ENCODE measurements around the gene DYNLL2.
A peak's percentile ranks its signal among the peaks of the same experiment; 100 is the strongest.

Gene DYNLL2

GRCh38 chr17:58089111-58089510, 5.9 kb downstream of the DYNLL2 start:
- DNase-seq (ENCODE audit: low read depth, low spot score): no peak
- TF ChIP-seq, protein P1, sequence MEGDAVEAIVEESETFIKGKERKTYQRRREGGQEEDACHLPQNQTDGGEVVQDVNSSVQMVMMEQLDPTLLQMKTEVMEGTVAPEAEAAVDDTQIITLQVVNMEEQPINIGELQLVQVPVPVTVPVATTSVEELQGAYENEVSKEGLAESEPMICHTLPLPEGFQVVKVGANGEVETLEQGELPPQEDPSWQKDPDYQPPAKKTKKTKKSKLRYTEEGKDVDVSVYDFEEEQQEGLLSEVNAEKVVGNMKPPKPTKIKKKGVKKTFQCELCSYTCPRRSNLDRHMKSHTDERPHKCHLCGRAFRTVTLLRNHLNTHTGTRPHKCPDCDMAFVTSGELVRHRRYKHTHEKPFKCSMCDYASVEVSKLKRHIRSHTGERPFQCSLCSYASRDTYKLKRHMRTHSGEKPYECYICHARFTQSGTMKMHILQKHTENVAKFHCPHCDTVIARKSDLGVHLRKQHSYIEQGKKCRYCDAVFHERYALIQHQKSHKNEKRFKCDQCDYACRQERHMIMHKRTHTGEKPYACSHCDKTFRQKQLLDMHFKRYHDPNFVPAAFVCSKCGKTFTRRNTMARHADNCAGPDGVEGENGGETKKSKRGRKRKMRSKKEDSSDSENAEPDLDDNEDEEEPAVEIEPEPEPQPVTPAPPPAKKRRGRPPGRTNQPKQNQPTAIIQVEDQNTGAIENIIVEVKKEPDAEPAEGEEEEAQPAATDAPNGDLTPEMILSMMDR (IDR thresholded peaks at IDR 0.05; ENCODE audit: low read depth, low read length): no peak
- H3K4me3 ChIP-seq (ENCODE audit: low read depth, low read length): no peak overlapping the region
- in situ Hi-C loops (cut with HindIII; ENCODE audit: low sequenced_read_pairs): no loop called here

- H3K4me3 ChIP-seq (ENCODE audit: low read depth, low read length): no peak overlapping the region
- no peak for DNase-seq (ENCODE audit: low read depth, low spot score)
- TF ChIP-seq, protein P1 (IDR thresholded peaks at IDR 0.05; ENCODE audit: low read depth, low read length): no peak
- in situ Hi-C loops (cut with HindIII; ENCODE audit: low sequenced_read_pairs): no loop called here
Measured at GRCh38 chr17:58091024-58091567, 7.9 kb downstream of the DYNLL2 start.

- in situ Hi-C loops (cut with HindIII; ENCODE audit: low sequenced_read_pairs): no loop called here
- TF ChIP-seq, protein P1 (IDR thresholded peaks at IDR 0.05; ENCODE audit: low read depth, low read length): no peak
- H3K4me3 ChIP-seq (ENCODE audit: low read depth, low read length): no peak overlapping the region
- no peak for DNase-seq (ENCODE audit: low read depth, low spot score)
Measured at GRCh38 chr17:58092101-58092796, 9.0 kb downstream of the DYNLL2 start.

DNA sequence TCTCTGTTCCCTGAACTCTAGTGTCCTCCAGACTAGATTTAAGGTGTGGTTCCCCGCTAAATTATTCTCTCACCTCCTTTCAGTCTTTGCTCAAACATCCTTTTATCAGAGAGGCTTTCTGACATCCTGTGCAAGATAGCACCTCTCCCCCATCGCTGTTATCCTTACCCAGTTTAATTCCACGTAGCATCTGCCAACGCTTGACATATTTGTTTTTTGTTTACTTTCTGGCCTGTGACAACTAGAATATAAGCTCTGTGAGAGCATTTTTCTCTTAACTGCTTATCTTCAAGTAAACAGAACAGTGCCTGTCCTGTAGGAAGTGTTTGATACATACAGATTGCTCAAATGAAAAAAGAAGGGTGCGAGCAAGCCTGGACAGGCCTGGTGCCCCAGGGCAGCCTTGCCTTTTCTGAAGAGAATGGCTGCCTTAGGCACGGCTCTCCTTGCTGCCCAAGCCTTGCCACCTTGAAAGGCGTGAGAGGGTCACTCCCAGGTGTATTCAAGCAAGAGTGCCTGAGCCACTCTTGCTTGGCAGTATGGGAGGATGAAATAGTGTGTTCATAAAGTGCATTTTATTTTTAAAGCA, 9.7 kb downstream of the DYNLL2 start:
- TF ChIP-seq, protein P1 (IDR thresholded peaks at IDR 0.05; ENCODE audit: low read depth, low read length): no peak
- no peak for DNase-seq (ENCODE audit: low read depth, low spot score)
- in situ Hi-C loops (cut with HindIII; ENCODE audit: low sequenced_read_pairs): no loop called here

DNA sequence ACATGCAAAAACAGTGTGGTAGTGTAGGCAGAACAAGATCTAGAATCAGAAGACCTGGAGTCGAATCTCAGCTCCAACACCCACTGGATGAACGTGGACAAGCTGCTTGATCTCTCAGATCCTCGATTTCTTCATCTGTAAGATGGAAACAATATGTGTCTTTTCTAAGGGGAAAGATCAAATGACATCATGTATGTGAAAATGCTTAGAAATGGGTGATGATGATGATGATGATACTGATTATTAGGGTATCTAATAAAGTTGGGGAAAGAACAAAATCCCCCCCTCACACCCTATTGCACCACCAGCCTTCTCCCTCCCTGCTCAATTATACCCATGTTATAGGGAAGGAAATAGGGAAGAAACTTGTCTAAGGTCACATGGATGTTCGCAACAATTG, 10.9 kb downstream of the DYNLL2 start:
- TF ChIP-seq, protein P1 (IDR thresholded peaks at IDR 0.05; ENCODE audit: low read depth, low read length): no peak
- DNase-seq (ENCODE audit: low read depth, low spot score): no peak
- in situ Hi-C loops (cut with HindIII; ENCODE audit: low sequenced_read_pairs): no loop called here
- H3K4me3 ChIP-seq (ENCODE audit: low read depth, low read length): no peak overlapping the region

More for the DNA sequence above, 9.7 kb downstream of the DYNLL2 start:
- no peak overlapping the region for H3K4me3 ChIP-seq (ENCODE audit: low read depth, low read length)

DNA sequence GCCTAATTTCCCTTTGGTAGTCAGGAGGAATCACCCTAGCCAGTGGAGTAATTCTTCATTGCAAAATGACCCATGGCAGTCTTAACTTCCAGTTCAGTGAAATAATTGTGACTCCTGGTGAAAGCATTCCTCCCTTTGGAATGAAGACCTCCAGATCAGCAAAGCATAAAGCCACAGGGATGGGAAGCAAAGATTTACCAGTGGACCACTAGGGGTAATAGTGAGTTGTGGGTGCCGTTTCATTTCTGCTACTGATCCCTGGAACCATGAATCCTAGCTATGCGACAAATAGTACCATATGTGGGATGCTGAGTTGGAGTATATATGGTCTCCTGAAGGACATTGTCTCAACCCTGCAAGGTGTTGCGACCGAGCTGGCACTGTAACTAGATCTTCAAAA, 13.7 kb downstream of the DYNLL2 start:
- DNase-seq (ENCODE audit: low read depth, low spot score): no peak
- no peak overlapping the region for H3K4me3 ChIP-seq (ENCODE audit: low read depth, low read length)
- in situ Hi-C loops (cut with HindIII; ENCODE audit: low sequenced_read_pairs): no loop called here
- TF ChIP-seq, protein P1 (IDR thresholded peaks at IDR 0.05; ENCODE audit: low read depth, low read length): peak; percentile 21
